Thymus (tissue), 11 donors: Measurements from ENCODE around the gene DBET. TPM values are rescaled to one million over a fixed set of nuclear protein-coding genes. Genes with fewer than 3 reads are reported as not detected.
"Not testable (repeated sequence)": the region's sequence is repeated elsewhere in the genome, so short reads cannot be mapped to it uniquely, and the experiment has no call there.

ENCODE experiments used
- DNase-seq, 9 donors: peaks; one replicate each; pipeline ENCODE4 v3.0.0-alpha.2; 2013; ENCODE audit warnings: low spot score in 9 of 9, low read depth in 6 of 9, missing footprints in 1 of 9
- H3K27ac ChIP-seq, 2 donors: one replicate each; pipeline ENCODE4 v1.5.1; 2013; ENCODE audit warnings: control low read depth in 1 of 2, low read depth in 1 of 2, low read length in 1 of 2, mild to moderate bottlenecking in 1 of 2, moderate library complexity in 1 of 2
- H3K27me3 ChIP-seq, 2 donors: one replicate each; pipeline ENCODE4 v1.5.1; 2013; ENCODE audit warnings: low read length in 1 of 2; ENCODE audit not compliant: control insufficient read depth in 2 of 2, insufficient read depth in 1 of 2
- H3K36me3 ChIP-seq, 2 donors: one replicate each; pipeline ENCODE4 v1.5.1; 2013; ENCODE audit warnings: low read length in 1 of 2, mild to moderate bottlenecking in 1 of 2, moderate library complexity in 1 of 2; ENCODE audit not compliant: control insufficient read depth in 2 of 2, insufficient read depth in 2 of 2
- H3K4me1 ChIP-seq, 2 donors: one replicate each; pipeline ENCODE4 v1.5.1; 2013; ENCODE audit warnings: low read length in 2 of 2; ENCODE audit not compliant: control insufficient read depth in 2 of 2, insufficient read depth in 2 of 2
- H3K4me3 ChIP-seq, 2 donors: one replicate each; pipeline ENCODE4 v1.5.1; 2013; ENCODE audit warnings: low read length in 2 of 2, control low read depth in 1 of 2, mild to moderate bottlenecking in 1 of 2
- H3K9me3 ChIP-seq, 2 donors: one replicate each; pipeline ENCODE4 v1.5.1; 2013; ENCODE audit warnings: low read length in 1 of 2, mild to moderate bottlenecking in 1 of 2; ENCODE audit not compliant: control insufficient read depth in 2 of 2, insufficient read depth in 1 of 2
- WGBS: extraction: QIAGEN DNeasy Blood & Tissue Kit; methylation state at CpG from one replicate; pipeline ENCODE4 v1.1.7; 2013; 5-methylcytosine and 5-hydroxymethylcytosine counted together
- polyA plus RNA-seq: library from polyadenylated mRNA; stranded (reverse); fragments of 200-250 nt; gene quantifications from one replicate; pipeline ENCODE4 v1.2.3, GENCODE V29; 2013
- total RNA-seq: library from RNA; stranded (reverse); fragments of 120-200 nt; gene quantifications from one replicate; pipeline ENCODE4 v1.2.4, GENCODE V29; 2013
- donor health status: healthy.

DBET gene
- total and polyA plus RNA-seq, 2 donors, result not detected

- not testable (repeated sequence) for H3K4me3 ChIP-seq, H3K4me1 ChIP-seq, H3K36me3 ChIP-seq, DNase-seq, H3K27me3 ChIP-seq, H3K9me3 ChIP-seq, H3K27ac ChIP-seq
- WGBS, result no CpG with 5 or more reads among the region's 1 CpG
These were observed 37.2 kb downstream of the DBET start for GRCh38 chr4:190101525-190101924.

- not testable (repeated sequence) for H3K9me3 ChIP-seq, DNase-seq, H3K4me3 ChIP-seq, H3K36me3 ChIP-seq, H3K27me3 ChIP-seq, H3K27ac ChIP-seq, H3K4me1 ChIP-seq
- WGBS, result 47% methylated on average over 3 of the region's 3 CpGs
These were observed 41.9 kb downstream of the DBET start for GRCh38 chr4:190106191-190106590.

GRCh38 chr4:190106611-190107480 is 42.5 kb downstream of the DBET start:
- not testable (repeated sequence) for DNase-seq, H3K27ac ChIP-seq, H3K27me3 ChIP-seq, H3K4me3 ChIP-seq, H3K36me3 ChIP-seq, H3K4me1 ChIP-seq
- 47% methylated on average over 7 of the region's 7 CpGs for WGBS
- H3K9me3 ChIP-seq, result peaks cover 0 to 15% of the 10 kb centered on the region in 2 donors

- not testable (repeated sequence) for H3K27me3 ChIP-seq, H3K36me3 ChIP-seq, H3K4me3 ChIP-seq, H3K27ac ChIP-seq, H3K4me1 ChIP-seq, DNase-seq
- WGBS, result 51% methylated on average over 2 of the region's 2 CpGs
- peaks cover 1 to 16% of the 10 kb centered on the region in 2 donors for H3K9me3 ChIP-seq
These were observed 43.6 kb downstream of the DBET start for GRCh38 chr4:190107766-190108485.

- H3K36me3 ChIP-seq, H3K27me3 ChIP-seq, H3K4me1 ChIP-seq, DNase-seq, H3K4me3 ChIP-seq, H3K27ac ChIP-seq: not testable (repeated sequence)
- WGBS, result 75% methylated on average over 6 of the region's 6 CpGs
- H3K9me3 ChIP-seq, result peaks cover 1 to 16% of the 10 kb centered on the region in 2 donors
These were observed 44.5 kb downstream of the DBET start for GRCh38 chr4:190108756-190109155.

- DNase-seq, H3K27ac ChIP-seq, H3K4me3 ChIP-seq, H3K4me1 ChIP-seq, H3K36me3 ChIP-seq, H3K27me3 ChIP-seq: not testable (repeated sequence)
- 59% methylated on average over 1 of the region's 1 CpG for WGBS
- H3K9me3 ChIP-seq, result peaks cover 1 to 16% of the 10 kb centered on the region in 2 donors
These were observed 45.2 kb downstream of the DBET start for GRCh38 chr4:190109390-190110011.

- not testable (repeated sequence) for H3K4me3 ChIP-seq, H3K27me3 ChIP-seq, DNase-seq, H3K4me1 ChIP-seq, H3K36me3 ChIP-seq, H3K27ac ChIP-seq
- H3K9me3 ChIP-seq, result peaks cover 1 to 16% of the 10 kb centered on the region in 2 donors
These were observed 45.7 kb downstream of the DBET start for GRCh38 chr4:190110033-190110432.

GRCh38 chr4:190110570-190111295 is 46.4 kb downstream of the DBET start:
- 74% methylated on average over 4 of the region's 4 CpGs for WGBS
- not testable (repeated sequence) for H3K4me3 ChIP-seq, H3K4me1 ChIP-seq, H3K36me3 ChIP-seq, H3K27me3 ChIP-seq, DNase-seq, H3K27ac ChIP-seq
- peaks cover 1 to 16% of the 10 kb centered on the region in 2 donors for H3K9me3 ChIP-seq
